HG03565 (cell line): ENCODE results near the gene MYO1B.
"Not testable (repeated sequence)": the region's sequence is repeated elsewhere in the genome, so short reads cannot be mapped to it uniquely, and the experiment has no call there.

Source experiments
- ATAC-seq: cut with Tn5 transposase; IDR thresholded peaks from one replicate; pipeline ENCODE4 v1.9.1; 2021; ENCODE audit warnings: mild to moderate bottlenecking, moderate library complexity; ENCODE audit not compliant: unreplicated experiment

Gene MYO1B

DNA sequence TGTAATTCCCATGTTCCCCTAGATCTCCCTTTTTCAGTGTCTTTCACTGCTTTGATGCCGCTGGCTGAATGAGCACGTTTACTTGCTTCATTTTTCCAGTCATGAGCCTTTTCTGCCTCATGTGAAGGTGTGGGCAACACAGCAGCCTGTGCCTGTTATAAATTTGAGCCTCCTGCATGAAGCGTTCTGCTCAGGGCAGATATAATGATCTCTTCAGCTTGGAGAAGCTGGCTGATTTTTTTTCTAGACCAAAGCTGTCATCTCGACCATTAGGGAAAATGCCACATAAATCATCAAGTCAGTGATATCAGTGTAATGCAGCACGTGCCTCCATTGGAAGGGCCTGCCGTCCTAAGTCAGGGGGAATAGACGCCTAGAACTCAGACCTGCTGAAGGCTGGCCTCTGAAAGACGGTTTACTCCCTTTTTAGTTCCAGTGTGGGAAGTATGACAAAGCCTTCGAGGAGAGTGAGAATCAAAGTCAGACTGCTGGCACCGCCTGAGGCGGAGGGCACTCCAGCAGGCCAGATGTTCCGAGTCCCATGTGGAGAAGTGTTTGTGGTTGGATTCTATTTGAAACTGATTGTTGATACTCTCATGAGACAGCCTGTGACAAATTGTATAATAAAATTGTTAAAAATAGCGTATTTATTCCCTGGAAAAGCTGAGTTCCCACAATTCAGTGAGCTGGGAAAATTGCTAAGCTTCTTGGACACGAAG, 196.5 kb downstream of the MYO1B start:
- ATAC-seq, result no peak

- no peak for ATAC-seq
Measured at GRCh38 chr2:191443446-191443845, 198.2 kb downstream of the MYO1B start.

DNA sequence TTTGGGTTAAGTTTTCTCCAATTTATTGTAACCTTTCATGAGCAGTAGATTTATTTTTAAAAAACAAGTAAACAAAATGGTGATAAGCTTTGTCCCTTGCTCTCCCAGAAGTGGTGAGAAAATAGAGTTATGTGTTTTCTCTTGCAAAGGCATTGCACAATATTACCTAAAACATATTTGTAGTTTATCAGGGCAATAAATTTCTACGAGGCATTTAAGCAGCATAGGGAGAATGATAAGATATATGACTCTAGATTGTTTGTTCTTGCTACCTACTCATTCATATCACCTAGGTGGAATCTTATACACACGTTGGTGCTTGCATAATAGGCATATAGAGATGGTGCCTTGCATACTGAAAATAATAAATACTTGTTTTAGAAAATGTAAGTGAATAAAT, 201.7 kb downstream of the MYO1B start:
- ATAC-seq, result no peak

DNA sequence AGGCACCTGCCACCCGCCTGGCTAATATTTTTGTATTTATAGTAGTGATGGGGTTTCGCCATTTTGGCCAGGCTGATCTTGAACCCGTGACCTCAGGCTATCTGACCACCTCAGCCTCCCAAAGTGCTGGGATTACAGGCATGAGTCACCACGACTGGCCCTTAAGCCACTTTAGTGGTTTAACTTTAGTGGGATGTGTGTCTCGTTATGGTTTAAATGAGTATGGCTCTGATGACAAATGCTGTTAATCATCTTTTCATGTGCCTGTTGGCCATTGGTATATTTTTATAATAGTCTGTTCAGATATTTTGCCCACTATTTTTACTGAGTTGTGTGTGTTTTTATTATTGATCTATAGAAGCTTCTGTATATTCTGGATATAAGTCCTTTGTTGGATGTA, 205.9 kb downstream of the MYO1B start:
- ATAC-seq, result no peak

DNA sequence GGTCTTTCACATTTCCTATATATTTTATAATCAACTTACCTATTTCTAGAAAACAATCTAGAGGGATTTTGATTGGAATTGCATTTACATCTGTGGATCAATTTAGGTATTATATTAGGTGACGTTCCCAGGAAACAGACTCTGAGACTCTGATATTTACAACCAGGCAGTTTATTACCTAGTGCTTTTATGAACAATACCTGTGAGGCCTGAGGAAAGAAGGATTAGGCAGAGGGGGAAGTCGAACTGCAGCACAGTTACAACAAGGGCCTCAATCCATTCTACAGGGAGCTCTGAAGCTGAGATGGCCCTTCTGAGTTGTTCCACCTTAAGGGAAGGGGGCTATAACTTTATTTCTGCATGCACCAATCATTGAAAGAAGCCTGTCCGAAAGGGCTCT, 206.9 kb downstream of the MYO1B start:
- no peak for ATAC-seq

DNA sequence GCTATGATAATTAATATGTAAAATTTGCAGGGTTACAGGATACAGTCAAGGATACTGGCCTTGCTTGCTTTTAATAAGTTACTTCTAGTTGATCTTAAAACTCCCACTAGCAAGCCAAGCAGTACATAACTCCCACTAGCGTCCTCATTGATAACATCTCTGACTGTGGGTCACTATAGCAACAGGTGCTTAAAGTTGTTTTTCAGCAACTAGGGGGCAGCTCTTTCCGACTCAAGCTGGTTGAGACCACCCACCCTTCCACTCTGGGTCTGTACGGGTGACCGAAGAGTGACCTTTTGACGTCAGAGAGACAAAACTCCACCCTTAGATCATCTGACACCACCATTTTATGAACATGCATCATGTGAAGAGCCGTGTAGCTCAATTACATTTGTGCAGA, 208.6 kb downstream of the MYO1B start:
- no peak for ATAC-seq

DNA sequence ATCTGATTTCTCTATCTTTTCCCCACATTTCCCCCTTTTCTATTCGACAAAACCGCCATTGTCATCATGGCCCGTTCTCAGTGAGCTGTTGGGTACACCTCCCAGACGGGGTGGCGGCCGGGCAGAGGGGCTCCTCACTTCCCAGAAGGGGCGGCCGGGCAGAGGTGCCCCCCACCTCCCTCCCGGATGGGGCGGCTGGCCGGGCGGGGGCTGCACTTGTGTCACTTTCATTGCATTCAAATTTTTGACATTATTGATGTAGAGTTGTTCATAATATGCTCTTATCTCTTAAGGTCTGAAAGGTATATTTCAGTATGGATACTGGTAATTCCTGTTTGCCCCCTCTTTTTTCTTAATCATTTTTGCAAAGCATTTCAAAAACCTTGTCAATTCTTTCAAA, 211.3 kb downstream of the MYO1B start:
- ATAC-seq, result not testable (repeated sequence)

DNA sequence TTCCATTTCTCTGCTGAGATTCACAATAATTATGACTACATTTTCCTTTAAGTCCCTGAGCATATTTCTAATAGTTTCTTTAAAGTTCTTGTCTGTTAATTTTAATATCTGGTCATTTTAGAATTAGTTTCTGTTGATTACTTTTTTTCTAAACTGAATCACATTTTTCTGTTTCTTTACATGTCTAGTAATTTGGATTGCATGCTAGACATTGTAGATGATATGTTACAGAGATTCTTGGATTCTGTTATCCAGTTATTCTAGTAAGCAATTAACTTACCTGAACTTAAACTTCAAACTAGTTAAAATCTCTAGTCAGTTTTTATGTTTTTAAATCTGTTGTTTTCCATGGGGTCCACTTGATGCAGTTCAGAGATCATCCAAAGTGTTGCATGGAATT, 214.0 kb downstream of the MYO1B start:
- no peak for ATAC-seq

DNA sequence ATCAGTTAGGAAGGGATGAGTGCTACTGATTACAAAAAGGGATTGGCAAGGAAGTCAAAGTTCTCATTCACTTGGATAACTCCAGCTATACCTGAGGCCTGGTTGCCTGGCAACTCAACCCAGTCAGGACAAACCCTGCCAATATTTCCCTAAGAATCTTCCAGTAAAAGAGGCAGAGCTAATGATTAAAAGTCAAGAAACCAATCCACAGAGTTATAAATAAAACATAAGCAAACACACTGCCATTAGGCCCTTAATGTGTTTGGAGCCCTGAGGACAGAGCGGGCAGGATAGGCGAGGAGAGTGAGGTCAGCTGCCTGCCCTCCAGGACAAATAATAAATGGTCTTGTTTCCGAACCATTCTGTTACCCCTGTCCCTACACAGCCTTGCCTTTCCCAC, 217.2 kb downstream of the MYO1B start:
- no peak for ATAC-seq

DNA sequence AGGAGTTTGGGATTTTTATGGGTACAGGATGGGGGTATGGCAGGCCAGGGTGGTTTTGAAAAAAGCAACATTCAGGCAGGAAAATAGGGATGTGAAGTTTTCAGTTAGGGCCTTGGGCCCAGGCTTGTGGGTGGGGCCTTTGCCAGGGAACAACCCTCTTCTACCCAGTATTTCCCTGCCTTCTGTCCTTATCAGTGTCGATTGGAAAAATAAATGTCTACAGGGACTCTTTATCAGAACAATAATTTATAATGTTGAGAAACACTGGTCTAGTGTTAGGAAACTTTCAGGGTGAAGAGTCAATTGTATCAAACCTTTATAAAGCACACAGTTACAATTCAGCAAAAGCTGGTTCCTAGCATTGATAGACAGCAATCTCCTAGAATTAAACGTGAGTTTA, 218.6 kb downstream of the MYO1B start:
- no peak for ATAC-seq

- ATAC-seq, result no peak
Measured at GRCh38 chr2:191465766-191466420, 220.7 kb downstream of the MYO1B start.

DNA sequence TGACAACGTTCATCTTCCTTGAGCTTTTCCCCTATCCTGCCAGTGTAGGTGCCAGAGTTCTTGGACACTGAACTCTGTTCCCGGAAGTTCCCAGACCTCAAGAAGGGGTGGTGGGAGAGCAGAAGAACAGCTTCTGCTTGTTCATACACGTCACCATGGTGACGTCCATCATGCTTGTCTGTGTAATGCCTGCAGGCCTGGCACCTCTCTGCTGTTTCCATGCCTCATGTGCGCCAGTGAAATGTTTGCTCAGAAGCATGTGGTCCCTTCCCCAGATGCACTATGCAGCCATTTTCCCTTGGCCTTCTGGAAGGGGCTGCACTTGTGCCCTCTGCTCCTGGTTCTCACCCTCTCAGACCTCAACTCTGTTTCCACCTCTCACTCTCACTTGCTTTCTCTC, 221.9 kb downstream of the MYO1B start:
- no peak for ATAC-seq

GRCh38 chr2:191470306-191470705, 225.1 kb downstream of the MYO1B start:
- ATAC-seq, result no peak

DNA sequence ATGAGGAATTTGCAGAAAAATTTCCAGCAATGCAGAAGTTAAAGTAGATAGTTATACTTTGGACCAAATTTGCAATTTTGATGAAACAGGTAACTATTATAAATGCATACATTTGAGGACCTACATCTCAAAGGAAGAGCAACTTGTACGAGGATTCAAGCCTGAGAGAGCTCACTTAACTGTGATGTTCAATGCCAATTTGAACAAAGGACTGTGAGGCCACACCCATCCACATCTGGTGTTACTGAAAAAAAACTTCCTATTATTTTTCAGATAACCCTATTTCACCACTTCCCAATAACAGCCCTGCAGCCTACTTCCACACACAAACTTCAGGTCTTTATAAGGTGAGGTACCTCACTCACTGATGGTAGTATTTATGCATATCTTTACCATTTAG, 229.3 kb downstream of the MYO1B start:
- no peak for ATAC-seq
